Dedifferentiated amniotic fluid mesenchymal stem cell (primary cell): ENCODE data around the gene LYZL1.
"Not testable (repeated sequence)": the region's sequence is repeated elsewhere in the genome, so short reads cannot be mapped to it uniquely, and the experiment has no call there.

Experiments
- DNase-seq: peaks from one replicate; pipeline ENCODE4 v3.0.0-alpha.2; 2016; ENCODE audit errors: extremely low spot score

LYZL1 gene

DNA sequence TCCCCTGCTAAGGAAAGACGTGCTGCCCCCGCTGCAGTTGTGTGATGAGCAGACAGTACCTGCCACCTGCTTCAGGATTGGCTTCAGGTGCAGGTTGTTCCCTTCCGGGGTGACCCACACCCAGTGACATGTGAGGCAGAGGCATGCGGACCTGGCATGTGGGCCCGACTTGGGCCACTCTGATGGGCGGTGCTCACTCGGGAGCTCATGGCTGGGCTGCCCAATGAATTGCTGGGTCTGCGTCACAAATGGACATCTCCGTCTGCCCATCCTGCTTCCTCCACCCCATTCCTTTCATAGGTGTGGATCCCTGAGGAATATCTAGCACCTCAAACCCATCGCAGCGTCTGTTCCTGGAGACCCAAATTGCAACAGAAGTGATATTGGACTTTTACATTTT lies 19.3 kb downstream of the LYZL1 start:
- not testable (repeated sequence) for DNase-seq

DNA sequence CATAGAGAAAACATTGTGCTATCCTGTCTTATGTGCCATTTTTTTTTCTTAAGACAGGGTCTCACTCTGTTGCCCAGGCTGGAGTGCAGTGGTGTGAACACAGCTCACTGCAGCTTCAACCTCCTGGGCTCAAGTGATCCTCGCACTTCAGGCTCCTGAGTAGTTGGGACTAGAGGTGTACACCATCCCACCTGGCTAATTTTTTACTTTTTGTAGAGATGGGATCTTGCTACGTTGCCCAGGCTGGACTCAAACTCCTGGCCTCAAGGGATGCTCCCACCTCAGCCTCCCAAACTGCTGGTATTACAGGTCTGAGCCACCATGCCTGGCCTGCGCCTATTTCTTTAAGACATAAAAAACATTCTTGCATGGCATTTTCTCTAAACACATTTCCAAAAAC lies 20.6 kb downstream of the LYZL1 start:
- DNase-seq, result no peak

GRCh38 chr10:29310463-29310862 lies 21.6 kb downstream of the LYZL1 start:
- not testable (repeated sequence) for DNase-seq

GRCh38 chr10:29313071-29313470 lies 24.2 kb downstream of the LYZL1 start:
- no peak for DNase-seq

GRCh38 chr10:29314726-29315125 lies 25.9 kb downstream of the LYZL1 start:
- no peak for DNase-seq

- no peak for DNase-seq
Observed at GRCh38 chr10:29315814-29316213, 26.9 kb downstream of the LYZL1 start.

DNA sequence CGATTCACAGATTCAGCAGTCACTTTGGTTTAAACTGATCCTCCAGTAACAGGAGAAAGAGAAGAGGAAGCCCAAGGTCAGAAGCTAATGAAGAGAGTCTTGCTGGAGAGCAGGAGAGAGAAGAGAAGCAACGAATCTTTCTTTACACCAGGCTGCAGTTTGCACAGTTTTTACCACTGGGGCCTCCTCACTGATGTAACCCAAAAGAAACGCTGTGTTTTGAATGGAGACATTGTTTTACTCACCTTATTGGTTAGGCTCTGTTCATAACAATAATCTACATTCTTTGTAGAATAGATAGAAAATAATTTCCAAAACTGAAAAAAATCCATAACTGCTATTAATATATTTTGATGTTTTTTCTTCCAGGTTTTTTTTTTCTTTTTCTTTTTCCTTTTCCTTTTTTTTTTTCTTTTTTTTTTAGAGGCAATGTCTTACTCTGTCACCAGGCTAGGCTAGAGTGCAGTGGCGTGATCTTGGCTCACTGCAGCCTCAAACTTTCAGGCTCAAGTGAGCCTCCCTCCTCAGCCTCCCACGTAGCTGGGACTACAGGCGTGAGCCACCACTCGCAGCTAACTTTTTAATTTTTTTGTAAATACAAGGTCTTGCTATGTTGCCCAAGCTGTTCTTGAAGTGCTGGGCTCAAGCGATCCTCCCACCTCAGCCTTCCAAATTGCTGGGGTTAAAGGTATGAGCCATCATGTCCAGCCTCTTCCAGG lies 27.6 kb downstream of the LYZL1 start:
- DNase-seq, result no peak

GRCh38 chr10:29317027-29317420 lies 28.2 kb downstream of the LYZL1 start:
- no peak for DNase-seq

DNA sequence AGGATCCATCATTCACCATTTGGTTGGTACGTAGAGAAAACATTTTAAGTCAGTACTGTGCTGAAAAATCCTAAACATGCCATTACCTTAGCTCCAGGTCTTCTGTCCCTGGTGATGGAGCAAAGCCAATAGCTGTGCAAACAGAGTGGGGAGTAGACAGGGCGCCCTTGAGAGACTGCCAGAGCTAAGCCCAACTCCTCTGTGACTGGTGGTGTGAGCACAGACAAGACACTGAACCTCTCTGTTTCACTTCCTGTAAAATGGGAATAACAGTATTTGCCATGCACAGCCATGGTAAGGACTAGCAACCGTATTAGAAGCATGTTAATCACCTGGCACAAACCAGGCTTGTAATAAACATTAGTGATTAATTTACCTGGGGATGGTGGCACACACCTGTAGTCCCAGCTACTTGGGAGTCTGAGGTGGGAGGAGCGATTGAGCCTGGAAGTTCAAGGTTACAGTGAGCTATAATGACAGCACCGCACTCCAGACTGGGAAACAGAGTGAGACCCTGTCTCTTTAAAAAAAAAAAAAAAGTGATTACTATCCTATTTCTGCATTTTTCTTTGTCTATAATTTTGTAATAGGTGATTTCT lies 28.7 kb downstream of the LYZL1 start:
- DNase-seq, result no peak

DNA sequence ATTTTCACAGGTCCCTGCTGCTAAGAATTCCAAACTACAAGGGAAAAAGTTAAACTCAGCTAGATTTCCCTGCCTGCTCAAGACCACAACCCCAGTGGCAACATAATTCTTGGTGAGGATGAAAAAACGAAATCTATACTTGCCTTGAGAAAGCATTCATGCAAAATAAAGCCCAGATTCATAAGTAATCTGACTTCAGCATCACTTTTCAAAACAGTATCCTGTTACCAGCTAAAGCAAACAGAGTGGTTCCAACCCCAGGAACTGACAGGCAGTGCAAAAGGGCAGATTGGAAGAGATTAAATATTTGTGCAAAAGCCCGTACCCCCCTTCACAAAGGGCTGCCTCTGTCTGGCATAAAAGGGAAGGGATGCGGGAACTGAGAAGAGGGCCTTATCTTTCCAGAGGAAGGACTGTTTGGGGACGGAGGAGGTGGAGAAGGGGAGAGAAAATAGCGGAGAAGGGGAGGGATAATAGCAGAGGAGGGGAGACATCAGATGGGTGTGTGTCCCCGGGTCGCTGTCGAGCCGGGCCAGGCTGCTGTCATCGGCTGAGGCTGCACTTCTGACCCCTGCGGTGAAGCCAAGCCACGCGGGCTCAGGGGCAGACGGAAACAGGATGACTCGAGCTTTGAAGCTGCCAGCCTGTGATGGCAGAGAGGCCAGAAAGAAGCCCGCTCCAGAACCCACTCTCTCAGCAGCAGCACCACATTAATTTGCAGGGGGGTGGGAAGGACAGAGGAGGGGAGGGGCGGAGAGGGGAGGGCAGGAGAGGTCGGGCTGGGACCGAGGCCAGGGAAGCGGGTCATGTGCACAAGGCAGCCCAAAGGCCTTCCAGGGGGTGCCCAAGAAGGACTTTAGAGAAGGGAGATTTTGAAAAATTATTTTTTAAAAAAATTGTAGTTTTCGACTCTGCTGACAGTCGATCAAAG lies 29.5 kb downstream of the LYZL1 start:
- peak; percentile 49 for DNase-seq

DNA sequence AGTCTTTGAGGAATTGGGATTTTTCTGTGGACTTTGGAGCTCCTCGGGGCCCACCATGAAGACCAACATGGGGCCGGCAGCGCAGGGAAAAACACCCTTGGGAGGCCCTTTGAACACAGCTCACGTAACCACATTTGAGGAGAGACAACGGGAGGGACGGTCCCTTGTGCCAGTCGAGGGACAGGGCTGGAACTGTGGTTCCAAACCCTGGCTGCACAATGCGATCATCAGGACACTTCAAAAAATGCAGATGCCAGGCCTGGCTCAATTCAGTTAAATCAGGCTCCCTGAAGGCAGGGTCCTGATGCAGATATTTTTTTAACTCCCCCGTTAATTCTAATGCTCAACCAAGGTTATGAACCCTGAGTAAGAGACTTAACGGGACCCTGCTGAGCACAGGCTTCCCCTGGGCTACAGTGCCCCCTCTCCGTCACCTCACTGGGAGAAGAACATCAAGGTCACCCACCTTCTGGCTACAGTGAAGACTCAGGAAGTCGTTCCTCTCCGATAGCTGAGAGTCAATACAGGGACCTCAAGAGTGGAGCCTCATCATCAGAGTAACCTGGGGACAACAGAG lies 30.4 kb downstream of the LYZL1 start:
- DNase-seq, result no peak

GRCh38 chr10:29320680-29321121 lies 31.8 kb downstream of the LYZL1 start:
- DNase-seq, result not testable (repeated sequence)

- DNase-seq, result no peak
Observed at GRCh38 chr10:29321656-29322055, 32.8 kb downstream of the LYZL1 start.

DNA sequence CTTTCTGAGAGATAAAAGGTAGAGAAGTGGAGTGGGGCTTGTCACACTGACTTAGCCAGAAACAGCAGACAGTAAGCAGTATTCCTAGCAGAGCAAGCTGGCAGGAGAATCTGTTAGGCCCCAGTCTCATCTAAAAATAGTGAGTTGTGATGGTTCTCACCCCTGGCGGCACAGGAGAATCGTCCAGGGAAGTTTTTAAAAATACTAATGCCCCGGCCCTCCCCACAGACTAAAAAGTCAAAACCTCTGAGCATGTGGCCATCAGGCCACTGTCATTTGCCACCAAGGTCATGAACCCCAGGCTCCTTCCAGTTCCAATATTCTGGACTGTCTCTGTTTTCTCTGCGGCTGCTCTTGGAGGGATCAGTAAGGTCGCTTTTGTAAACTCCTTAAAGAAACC lies 34.0 kb downstream of the LYZL1 start:
- DNase-seq, result no peak

- no peak for DNase-seq
Observed at GRCh38 chr10:29323367-29323766, 34.5 kb downstream of the LYZL1 start.

GRCh38 chr10:29324220-29324841 lies 35.5 kb downstream of the LYZL1 start:
- no peak for DNase-seq

DNA sequence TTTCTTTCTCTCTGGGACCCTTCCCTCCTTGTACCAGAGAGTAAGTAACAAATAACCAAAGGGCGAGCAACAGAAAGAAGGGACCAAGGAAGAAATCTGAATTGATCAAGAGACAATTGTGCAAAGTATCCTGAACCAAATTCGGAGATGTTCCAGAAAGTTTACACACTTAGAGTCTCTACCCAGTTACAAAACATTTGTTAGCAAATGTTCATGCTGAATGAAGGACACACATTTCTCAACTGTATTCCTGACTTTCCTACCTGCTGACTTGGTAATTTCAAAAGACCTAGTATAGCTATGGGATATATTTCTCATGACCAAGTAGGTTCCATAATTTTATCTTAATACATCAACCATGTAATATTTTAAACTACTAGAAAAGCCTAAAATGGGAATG lies 37.4 kb downstream of the LYZL1 start:
- no peak for DNase-seq

- no peak for DNase-seq
Observed at GRCh38 chr10:29326886-29327745, 38.2 kb downstream of the LYZL1 start.

GRCh38 chr10:29327746-29328102 lies 38.9 kb downstream of the LYZL1 start:
- no peak for DNase-seq

DNA sequence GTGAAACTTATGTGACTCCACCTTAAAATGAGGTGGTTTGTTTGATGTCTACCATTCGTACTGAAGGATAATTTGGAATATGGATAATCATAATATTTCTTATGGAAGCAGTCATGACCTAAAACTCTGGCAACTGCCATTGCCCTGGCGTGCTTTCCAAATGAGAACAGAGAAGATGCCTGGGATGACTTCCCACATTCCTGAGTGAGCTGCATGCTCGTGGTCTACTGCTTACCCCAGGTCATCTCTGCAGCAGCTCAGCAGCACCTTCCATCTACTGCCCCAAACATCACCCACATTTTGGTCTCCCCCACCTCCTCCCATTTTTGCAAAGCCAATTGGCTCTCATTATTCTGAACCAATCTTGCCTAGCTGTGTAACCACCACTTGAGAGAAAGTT lies 40.1 kb downstream of the LYZL1 start:
- peak; percentile 35 for DNase-seq

- DNase-seq, result no peak
Observed at GRCh38 chr10:29329420-29329819, 40.5 kb downstream of the LYZL1 start.
